ENCODE data around the gene TRABD. TPM values are rescaled to one million over a fixed set of nuclear protein-coding genes. Genes with fewer than 3 reads are reported as not detected.

The TRABD gene
- total RNA-seq, 1 experiment from 2014 or later: 33.5 TPM

GRCh38 chr22:50248196-50249081, 62.7 kb downstream of the TRABD start:
- no peak overlapping the region for H3K27ac Mint-ChIP-seq (ENCODE audit: unreplicated experiment)

More at GRCh38 chr22:50248196-50249081, 62.7 kb downstream of the TRABD start:
- no peak overlapping the region for H3K4me3 Mint-ChIP-seq (ENCODE audit: unreplicated experiment)
- H3K27me3 Mint-ChIP-seq (ENCODE audit: insufficient read depth, unreplicated experiment): no peaks in the 10 kb centered on the region
- POLR2A ChIA-PET: no interaction called here
- Histone ChIP-seq H3K36me3 (ENCODE audit: control insufficient read depth, insufficient read depth, low read length) (peaks cover 9% of the 10 kb centered on the region; the same call in 1 of the 2 replicates), H3K4me1 (peaks cover 26% of the 10 kb centered on the region), H3K4me3 (ENCODE audit: low read depth, low read length) (no peak overlapping the region), H3K9me3 (no peaks in the 10 kb centered on the region), H3K27me3 (replicated peaks; ENCODE audit: control insufficient read depth, insufficient read depth, low read length) (no peaks in the 10 kb centered on the region)
- no peak for DNase-seq
- no peak for TF ChIP-seq CTCF (IDR thresholded peaks at IDR 0.05; ENCODE audit: insufficient read depth in 1 of 2, low read depth in 1 of 2, low read length in 1 of 2, severe bottlenecking in 1 of 2, unreplicated experiment in 1 of 2)
- BruUV-seq (replicated peaks): no TSS peak
- no peaks in the 10 kb centered on the region for H3K9me3 Mint-ChIP-seq (ENCODE audit: unreplicated experiment)
- CTCF ChIA-PET: no interaction called here
- H3K36me3 Mint-ChIP-seq (ENCODE audit: insufficient read depth, unreplicated experiment): peaks cover 56% of the 10 kb centered on the region
- no peaks in the 10 kb centered on the region for H3K4me1 Mint-ChIP-seq (ENCODE audit: low read depth, unreplicated experiment)
- intact Hi-C loops (cut with micrococcal nuclease; ENCODE audit: unreplicated experiment): no loop called here

Other genes starting within 250 kb of the TRABD start
- gene PIM3, start 225.1 kb upstream of the TRABD start, total RNA-seq (2022): 39.6 and 41.1 TPM in 2 replicates
- not detected in 2 replicates for gene IL17REL, start 173.1 kb upstream of the TRABD start, total RNA-seq (2022)
- gene TTLL8, start 127.6 kb upstream of the TRABD start, total RNA-seq (2022): not detected in 2 replicates
- gene MLC1, start 100.5 kb upstream of the TRABD start, total RNA-seq (2022): 0.14 TPM in 1 of 2 replicates, not detected in the other
- gene MOV10L1, start 95.9 kb upstream of the TRABD start, total RNA-seq (2022): 0.30 TPM in 1 of 2 replicates, not detected in the other
- 2.2 and 2.6 TPM in 2 replicates for gene PANX2, start 15.2 kb upstream of the TRABD start, total RNA-seq (2022)
- 29.3 and 29.5 TPM in 2 replicates for gene SELENOO, start 15.1 kb downstream of the TRABD start, total RNA-seq (2022)
- gene TUBGCP6, start 59.1 kb downstream of the TRABD start, total RNA-seq (2022): 29.3 and 34.2 TPM in 2 replicates
- gene HDAC10, start 65.4 kb downstream of the TRABD start, total RNA-seq (2022): 61.3 and 63.5 TPM in 2 replicates
- 35.6 and 37.4 TPM in 2 replicates for gene MAPK12, start 75.8 kb downstream of the TRABD start, total RNA-seq (2022)
- 1.3 and 1.4 TPM in 2 replicates for gene MAPK11, start 84.5 kb downstream of the TRABD start, total RNA-seq (2022)
- gene PLXNB2, start 121.7 kb downstream of the TRABD start, total RNA-seq (2022): 260 and 262 TPM in 2 replicates
- gene DENND6B, start 141.1 kb downstream of the TRABD start, total RNA-seq (2022): 3.4 and 5.5 TPM in 2 replicates
- 55.5 and 60.7 TPM in 2 replicates for gene PPP6R2, start 157.4 kb downstream of the TRABD start, total RNA-seq (2022)